ENCODE data around the gene TVP23C.

DNA sequence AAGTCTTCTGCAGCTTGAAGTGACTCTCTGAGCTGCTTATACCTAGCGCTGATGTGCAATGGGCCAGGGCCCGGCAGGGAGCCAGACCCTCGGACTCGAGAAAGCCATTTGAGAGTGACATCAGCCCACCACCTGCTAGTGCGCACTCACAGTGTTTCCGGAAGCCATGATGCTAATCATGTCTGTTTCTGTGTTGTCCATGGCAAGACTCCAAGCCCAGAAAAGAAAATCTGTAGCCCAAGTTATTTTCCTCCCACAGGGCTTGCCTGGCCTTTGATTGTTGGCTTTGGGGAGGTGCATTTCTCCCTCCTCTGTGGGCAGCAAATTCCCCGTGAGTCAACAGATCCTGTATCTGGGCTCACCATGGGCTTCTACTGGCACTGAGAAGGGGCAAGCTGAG, 94.0 kb downstream of the TVP23C start:
- TF ChIP-seq, protein P1, sequence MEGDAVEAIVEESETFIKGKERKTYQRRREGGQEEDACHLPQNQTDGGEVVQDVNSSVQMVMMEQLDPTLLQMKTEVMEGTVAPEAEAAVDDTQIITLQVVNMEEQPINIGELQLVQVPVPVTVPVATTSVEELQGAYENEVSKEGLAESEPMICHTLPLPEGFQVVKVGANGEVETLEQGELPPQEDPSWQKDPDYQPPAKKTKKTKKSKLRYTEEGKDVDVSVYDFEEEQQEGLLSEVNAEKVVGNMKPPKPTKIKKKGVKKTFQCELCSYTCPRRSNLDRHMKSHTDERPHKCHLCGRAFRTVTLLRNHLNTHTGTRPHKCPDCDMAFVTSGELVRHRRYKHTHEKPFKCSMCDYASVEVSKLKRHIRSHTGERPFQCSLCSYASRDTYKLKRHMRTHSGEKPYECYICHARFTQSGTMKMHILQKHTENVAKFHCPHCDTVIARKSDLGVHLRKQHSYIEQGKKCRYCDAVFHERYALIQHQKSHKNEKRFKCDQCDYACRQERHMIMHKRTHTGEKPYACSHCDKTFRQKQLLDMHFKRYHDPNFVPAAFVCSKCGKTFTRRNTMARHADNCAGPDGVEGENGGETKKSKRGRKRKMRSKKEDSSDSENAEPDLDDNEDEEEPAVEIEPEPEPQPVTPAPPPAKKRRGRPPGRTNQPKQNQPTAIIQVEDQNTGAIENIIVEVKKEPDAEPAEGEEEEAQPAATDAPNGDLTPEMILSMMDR (IDR thresholded peaks at IDR 0.05; ENCODE audit: insufficient read depth, low read length, poor library complexity, severe bottlenecking): no peak
- no peak for TF ChIP-seq EZH2phosphoT487 (conservative IDR thresholded peaks at IDR 0.05; ENCODE audit: low read length)
